HG02981 (cell line): ENCODE data around the gene CCDC80.
"Not testable (repeated sequence)": the region's sequence is repeated elsewhere in the genome, so short reads cannot be mapped to it uniquely, and the experiment has no call there.

Source experiments
- ATAC-seq: cut with Tn5 transposase; IDR thresholded peaks from one replicate; pipeline ENCODE4 v1.9.1; 2021; ENCODE audit warnings: mild to moderate bottlenecking, moderate library complexity; ENCODE audit not compliant: unreplicated experiment

CCDC80 gene

DNA sequence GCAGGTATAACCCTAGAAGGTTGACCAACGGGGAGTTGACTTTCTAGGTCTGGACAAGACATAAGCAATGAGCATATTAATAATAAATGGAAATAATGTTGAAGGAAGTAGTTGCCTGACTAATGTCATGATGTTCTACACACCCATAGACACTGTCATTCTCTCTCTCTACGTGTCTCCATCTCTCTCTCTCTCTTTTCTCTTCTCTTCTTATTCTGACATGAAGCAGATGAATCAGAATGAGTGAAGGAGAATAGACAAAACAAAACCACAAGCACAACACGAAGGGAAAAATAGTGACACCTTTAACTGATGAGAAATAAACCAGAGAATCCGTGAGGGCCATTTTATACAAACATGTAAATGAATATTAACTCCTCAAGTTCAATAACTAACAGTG lies 26.7 kb upstream of the CCDC80 start:
- no peak for ATAC-seq

GRCh38 chr3:112665009-112665408 lies 24.1 kb upstream of the CCDC80 start:
- ATAC-seq = not testable (repeated sequence)

DNA sequence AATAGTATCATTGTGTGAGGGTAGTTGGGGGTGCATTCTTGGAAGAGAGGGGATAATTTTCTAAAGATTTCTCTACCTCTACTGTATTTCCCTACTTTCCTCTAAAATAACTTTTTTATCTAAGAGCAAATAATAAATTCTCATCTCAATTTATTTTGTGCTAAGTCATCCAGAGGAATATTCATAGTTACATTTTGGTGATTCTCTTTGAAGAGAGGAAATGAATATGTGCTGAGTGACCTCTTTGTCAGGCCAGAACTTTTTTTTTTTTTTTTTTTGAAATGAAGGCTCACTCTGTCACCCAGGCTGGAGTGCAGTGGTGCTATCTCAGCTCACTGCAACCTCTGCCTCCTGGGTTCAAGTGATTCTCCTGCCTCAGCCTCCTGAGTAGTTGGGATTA lies 15.1 kb upstream of the CCDC80 start:
- no peak for ATAC-seq

- no peak for ATAC-seq
Observed at GRCh38 chr3:112654979-112655378, 14.0 kb upstream of the CCDC80 start.

GRCh38 chr3:112654492-112654891 lies 13.5 kb upstream of the CCDC80 start:
- no peak for ATAC-seq

- no peak for ATAC-seq
Observed at GRCh38 chr3:112653881-112654300, 12.9 kb upstream of the CCDC80 start.

- no peak for ATAC-seq
Observed at GRCh38 chr3:112653209-112653871, 12.4 kb upstream of the CCDC80 start.

DNA sequence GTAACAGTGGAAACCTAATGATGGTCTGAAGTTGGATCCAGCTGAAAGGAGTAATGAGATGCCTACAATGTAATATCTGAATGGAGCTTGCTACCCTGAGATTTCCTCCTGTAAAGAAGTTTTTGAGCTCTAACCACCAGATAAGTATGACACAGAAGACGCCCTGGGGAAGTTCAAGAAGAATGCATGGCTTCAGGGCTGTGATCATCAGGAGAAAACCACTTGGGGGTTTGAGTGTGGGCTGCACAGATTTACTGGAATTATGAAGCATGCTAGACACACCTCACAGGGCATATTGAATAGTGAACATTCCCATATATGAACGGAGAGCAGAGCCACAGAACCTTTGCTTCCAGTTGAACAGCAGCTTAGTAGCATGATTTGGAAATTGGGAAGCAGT lies 10.6 kb upstream of the CCDC80 start:
- no peak for ATAC-seq

- no peak for ATAC-seq
Observed at GRCh38 chr3:112651071-112651470, 10.1 kb upstream of the CCDC80 start.

GRCh38 chr3:112650482-112650881 lies 9.5 kb upstream of the CCDC80 start:
- no peak for ATAC-seq

GRCh38 chr3:112649478-112649735 lies 8.5 kb upstream of the CCDC80 start:
- no peak for ATAC-seq

- ATAC-seq = no peak
Observed at GRCh38 chr3:112647122-112647521, 6.2 kb upstream of the CCDC80 start.

DNA sequence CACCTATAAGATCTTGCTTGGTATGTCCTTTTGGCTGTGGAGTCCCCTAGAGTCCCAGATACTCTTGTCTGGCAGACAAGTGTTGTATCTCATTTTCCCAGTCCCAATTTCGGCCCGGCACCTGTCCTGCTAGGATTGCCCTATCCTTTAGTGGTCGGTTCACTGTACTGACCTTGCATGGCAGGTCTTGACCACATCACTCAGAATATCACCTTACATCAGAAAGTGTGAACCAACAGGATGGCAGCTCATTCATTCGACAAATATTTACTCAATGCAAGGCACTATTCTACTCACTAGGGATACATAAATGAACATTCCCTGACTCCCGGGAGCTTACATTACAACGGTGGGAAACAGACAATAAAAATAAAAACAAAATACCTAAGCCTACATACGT lies 5.7 kb upstream of the CCDC80 start:
- ATAC-seq = no peak

- no peak for ATAC-seq
Observed at GRCh38 chr3:112644453-112644852, 3.5 kb upstream of the CCDC80 start.

DNA sequence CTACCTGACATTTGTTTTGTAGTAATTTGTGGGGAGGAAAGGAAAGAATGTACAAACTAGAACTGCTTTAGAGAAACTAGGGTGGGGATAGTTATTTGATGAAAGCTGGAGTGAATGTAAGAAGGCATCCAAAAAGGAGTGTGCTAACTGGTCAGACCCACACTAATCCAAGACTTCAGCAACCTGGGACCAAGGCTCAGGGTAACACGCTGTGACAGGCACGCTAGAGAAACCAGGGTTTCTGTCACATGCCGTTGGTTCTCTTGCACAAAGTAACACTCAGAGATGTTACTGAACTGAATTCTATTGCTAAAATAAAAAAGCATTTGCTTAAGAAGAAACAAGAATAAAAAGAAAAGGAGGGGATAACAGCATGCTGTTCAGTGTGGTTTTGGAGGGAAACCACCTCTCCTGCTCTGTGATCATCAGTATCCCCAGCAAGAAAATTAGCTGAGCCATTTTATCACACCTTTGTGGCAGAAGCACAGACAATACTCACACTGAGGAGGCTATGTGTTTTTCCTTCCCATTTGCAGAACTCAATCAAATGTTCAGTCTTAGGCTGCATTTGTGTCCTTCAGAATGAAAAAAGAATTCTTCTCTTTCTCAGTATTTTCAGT lies 2.8 kb upstream of the CCDC80 start:
- no peak for ATAC-seq

DNA sequence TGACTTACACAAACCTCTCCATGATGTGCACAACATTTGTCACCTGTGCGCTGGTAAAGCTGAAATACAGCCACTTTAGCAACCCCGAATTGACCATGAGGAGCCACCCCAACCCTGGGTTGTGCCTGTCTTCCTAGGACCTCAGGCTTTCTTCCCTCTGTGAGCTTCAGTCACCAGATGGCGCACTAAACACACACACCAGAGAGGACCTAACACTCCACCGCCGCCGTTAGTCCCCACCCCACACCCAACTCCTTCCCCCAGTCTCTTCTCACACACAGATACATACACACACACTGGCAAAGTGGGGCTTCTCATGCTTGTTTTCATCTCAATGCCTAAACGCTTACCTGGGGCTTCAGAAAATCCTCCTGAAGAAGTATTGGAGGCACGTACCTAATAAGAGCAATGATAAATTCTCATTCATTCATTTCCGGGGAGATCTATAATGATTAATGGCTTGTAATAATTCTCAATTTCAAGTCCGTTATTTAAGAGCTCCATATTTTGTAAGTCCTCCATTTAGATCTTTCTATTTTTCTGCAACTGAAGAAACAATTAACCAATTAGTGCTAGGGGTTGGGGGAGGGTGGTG lies 2.1 kb upstream of the CCDC80 start:
- ATAC-seq = peak; percentile 85

- no peak for ATAC-seq
Observed at GRCh38 chr3:112640276-112640929, 540 bp downstream of the CCDC80 start.

DNA sequence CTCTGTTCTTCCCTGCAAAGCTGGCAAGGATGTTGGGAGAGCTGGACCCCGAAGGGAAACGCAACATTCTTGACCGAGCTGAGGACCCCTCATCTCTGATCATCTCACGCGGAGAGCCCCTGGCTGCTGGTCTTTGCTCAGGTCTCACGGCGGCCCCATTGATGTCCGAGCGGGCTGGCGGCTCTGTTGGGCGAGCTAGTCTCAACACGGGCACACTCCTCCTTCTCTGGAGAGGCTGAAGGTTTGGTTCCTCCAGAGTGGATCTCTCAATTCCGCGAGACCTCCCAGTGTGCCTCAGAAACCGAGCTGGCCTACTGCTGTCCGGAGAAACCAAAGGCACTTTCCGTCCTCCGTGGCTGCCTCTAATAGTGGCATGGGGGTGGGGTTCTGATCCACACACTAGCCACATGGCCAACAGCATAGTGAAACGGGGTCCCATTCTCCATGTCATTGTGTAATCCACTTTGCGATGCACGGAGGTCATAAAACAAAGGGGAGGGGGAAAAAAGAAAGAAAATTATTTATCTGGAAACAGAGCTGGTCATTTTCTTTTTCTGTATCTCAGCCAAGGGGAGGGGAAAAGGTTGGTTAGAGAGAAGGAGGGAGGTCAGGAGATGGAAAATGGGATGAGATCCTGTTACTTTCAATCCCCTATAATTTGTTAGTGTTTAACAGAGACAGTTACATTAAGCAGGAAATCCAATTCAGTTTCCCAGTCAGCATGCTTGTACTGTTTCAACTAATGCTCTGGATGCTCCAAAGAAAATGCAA lies 1.3 kb downstream of the CCDC80 start:
- ATAC-seq = no peak

- ATAC-seq = no peak
Observed at GRCh38 chr3:112638327-112639020, 2.5 kb downstream of the CCDC80 start.

DNA sequence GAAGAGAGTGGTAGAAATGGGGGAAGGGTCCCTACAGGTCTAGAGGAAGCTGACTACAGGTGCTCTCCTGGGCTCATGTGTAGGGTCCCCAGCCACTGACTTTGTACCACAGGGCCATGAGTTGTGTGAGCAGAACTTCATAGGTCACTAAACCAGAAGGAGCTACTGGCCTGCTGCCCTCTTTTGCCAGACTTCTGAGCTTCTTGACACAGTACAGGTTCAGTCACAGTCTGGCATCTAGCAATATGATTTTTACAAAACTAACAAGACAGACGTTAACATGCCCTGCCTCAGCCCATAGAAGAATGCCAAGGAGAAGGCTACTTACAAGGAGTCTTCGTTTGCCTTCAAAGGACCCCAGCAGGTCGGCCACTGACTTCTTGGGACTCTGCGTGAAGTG lies 3.2 kb downstream of the CCDC80 start:
- no peak for ATAC-seq

GRCh38 chr3:112635674-112636073 lies 5.3 kb downstream of the CCDC80 start:
- ATAC-seq = no peak
